HG02973 (cell line): ENCODE measurements around the gene GRPEL2.
"Not testable (repeated sequence)": the region's sequence is repeated elsewhere in the genome, so short reads cannot be mapped to it uniquely, and the experiment has no call there.

Source experiments
- ATAC-seq: cut with Tn5 transposase; IDR thresholded peaks from one replicate; pipeline ENCODE4 v1.9.1; 2021; ENCODE audit warnings: moderate library complexity; ENCODE audit not compliant: unreplicated experiment

Gene GRPEL2

DNA sequence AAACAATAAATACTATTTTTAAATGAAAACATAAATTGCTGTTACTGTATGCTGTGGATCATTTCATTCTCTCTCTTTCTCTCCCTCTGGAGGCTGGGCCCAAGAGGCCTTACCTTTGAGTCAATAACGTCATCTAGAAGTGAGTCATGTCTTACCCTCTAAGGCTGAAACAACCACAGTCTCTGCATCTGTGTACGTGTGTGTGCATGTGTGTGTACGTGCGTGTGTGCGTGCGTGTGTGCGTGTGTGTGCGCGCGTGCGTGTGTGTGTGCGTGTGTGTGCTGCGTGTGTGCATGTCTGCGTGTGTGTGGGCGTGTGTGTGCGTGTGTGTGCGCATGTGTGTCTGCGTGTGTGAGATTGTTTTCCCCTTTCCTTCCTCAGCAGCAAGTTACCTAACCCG, 47.4 kb downstream of the GRPEL2 start:
- ATAC-seq, result no peak

GRCh38 chr5:149394996-149395395, 49.7 kb downstream of the GRPEL2 start:
- not testable (repeated sequence) for ATAC-seq

DNA sequence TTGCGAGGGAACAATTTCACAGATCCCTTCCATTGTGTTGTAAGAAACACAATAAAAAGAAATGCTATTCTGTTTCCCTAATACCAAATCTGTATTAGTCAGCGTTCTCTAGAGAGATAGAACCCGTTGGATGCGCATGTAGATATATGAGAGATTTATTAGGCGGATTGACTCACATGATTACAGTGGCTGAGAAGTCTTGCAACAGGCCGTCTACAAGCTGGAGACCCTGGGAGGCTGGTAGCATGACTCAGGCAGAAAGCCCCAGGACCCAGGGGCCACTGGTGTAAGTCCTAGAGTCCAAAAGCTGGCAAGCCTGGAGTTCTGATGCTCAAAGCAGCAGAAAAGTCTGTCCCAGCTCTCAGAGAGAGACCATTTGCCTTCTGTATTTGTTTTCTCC, 52.2 kb downstream of the GRPEL2 start:
- no peak for ATAC-seq

DNA sequence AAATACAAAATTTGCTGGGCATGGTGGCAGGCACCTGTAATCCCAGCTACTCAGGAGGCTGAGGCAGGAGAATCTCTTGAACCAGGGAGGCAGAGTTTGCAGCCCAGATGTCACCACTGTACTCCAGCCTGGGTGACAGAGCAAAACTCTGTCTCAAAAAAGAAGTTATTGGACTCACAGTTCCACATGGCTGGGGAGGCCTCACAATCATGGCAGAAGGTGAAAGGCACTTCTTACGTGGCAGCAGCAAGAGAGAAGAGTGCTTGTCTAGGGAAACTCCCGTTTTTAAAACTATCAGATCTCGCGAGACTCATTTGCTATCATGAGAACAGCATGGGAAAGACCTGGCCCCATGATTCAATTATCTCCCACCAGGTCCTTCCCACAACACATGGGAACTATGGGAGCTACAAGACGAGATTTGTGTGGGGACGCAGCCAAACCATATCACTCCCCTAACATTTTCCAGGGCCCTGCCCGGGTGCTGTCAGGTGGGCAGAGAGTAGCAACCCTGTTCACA, 53.5 kb downstream of the GRPEL2 start:
- ATAC-seq, result not testable (repeated sequence)

DNA sequence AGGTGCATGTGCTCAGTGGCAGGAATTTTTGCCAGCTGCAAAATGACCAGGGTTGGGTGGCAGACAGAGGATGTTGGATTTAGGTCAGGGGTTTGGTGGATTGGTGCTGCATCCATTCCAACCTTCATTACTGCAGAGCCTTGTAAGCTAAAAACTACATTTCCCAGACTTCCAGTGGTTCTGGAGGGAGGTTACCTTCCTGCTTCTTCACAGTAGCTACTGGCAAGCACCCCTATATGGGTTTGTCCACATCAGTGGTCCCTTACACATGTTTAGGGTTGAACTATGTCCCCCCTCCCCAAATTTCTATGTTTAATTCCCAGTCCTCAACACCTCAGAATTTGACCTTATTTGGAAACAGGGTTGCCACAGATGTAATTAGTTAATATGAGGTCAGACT, 54.5 kb downstream of the GRPEL2 start:
- ATAC-seq, result no peak

GRCh38 chr5:149400304-149400703, 55.0 kb downstream of the GRPEL2 start:
- ATAC-seq, result no peak

GRCh38 chr5:149401051-149401450, 55.8 kb downstream of the GRPEL2 start:
- ATAC-seq, result no peak

DNA sequence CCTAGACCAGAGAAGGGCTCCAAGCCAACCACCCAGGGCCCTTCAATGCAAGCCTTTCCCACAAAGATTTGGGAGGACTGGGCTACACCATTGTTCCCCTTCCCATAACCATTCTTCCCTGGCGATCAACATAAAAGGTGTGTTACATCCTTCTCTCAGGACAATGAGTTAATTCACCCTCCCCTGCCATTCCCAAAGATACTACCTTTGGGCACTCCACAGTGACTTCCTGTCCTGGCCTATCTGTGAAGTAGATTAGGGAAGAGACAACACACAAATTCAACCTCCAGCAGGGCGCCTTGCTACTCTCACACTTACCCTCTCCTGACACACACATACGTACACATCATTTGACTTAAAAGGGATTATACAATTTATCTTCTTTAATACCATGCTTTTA, 57.0 kb downstream of the GRPEL2 start:
- no peak for ATAC-seq
